ENCODE measurements around the gene GH2.

GRCh38 chr17:63916566-63917185 lies 34.9 kb upstream of the GH2 start:
- TF ChIP-seq, protein P1, sequence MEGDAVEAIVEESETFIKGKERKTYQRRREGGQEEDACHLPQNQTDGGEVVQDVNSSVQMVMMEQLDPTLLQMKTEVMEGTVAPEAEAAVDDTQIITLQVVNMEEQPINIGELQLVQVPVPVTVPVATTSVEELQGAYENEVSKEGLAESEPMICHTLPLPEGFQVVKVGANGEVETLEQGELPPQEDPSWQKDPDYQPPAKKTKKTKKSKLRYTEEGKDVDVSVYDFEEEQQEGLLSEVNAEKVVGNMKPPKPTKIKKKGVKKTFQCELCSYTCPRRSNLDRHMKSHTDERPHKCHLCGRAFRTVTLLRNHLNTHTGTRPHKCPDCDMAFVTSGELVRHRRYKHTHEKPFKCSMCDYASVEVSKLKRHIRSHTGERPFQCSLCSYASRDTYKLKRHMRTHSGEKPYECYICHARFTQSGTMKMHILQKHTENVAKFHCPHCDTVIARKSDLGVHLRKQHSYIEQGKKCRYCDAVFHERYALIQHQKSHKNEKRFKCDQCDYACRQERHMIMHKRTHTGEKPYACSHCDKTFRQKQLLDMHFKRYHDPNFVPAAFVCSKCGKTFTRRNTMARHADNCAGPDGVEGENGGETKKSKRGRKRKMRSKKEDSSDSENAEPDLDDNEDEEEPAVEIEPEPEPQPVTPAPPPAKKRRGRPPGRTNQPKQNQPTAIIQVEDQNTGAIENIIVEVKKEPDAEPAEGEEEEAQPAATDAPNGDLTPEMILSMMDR (IDR thresholded peaks at IDR 0.05; ENCODE audit: extremely low read depth in 1 of 2, insufficient read depth in 1 of 2, low read depth in 1 of 2, low read length in 2 of 2) = no peak
- TF ChIP-seq POLR2A (IDR thresholded peaks at IDR 0.05; ENCODE audit: low read depth, low read length) (no peak), POLR2AphosphoS5 (IDR thresholded peaks at IDR 0.05; ENCODE audit: insufficient read depth, low read depth, low read length) (no peak), JUN (IDR thresholded peaks at IDR 0.05; ENCODE audit: borderline replicate concordance, insufficient read depth, insufficient read length, low read depth) (no peak), FOS (IDR thresholded peaks at IDR 0.05; ENCODE audit: borderline replicate concordance, insufficient read depth, low read length) (no peak), EZH2 (IDR thresholded peaks at IDR 0.05; ENCODE audit: borderline replicate concordance, low read depth, low read length, severe bottlenecking) (no peak), MAX (IDR thresholded peaks at IDR 0.05; ENCODE audit: insufficient read depth, insufficient read length) (no peak), GATA2 (IDR thresholded peaks at IDR 0.05; ENCODE audit: insufficient read depth, insufficient read length, low read depth, low read length) (no peak), MYC (IDR thresholded peaks at IDR 0.05; ENCODE audit: low read depth, low read length) (no peak)
